ENCODE results near the gene KTN1.

DNA sequence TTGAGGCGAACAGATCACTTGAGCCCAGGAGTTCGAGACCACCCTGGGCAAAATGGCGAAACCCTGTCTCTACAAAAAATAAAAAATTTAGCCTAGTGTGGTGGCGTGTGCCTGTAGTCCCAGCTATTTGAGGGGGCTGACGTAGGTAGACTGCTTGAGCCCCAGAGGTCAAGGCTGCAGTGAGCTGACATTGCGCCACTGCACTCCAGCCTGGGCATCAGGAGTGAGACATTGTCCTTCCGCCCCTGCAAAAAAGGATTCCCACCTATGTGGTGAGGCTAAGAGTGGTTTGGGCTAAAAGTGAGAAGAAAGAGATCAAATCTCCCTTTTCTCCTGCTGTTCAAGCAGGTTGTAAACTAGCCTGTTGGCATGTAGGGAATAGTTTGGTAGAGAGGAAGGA lies 5.0 kb upstream of the KTN1 start:
- no peak for TF ChIP-seq NR3C1 (CRISPR knock-in tag; conservative IDR thresholded peaks at IDR 0.05; ENCODE audit: low read depth)
- TF ChIP-seq E2F5 (CRISPR knock-in tag; IDR thresholded peaks at IDR 0.05): no peak
- TF ChIP-seq NFYB (CRISPR knock-in tag; conservative IDR thresholded peaks at IDR 0.05; ENCODE audit: low read depth): no peak
- TF ChIP-seq ELF4 (CRISPR knock-in tag; IDR thresholded peaks at IDR 0.05; ENCODE audit: low read depth): no peak
- TF ChIP-seq, protein P1, sequence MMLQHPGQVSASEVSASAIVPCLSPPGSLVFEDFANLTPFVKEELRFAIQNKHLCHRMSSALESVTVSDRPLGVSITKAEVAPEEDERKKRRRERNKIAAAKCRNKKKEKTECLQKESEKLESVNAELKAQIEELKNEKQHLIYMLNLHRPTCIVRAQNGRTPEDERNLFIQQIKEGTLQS (CRISPR knock-in tag; conservative IDR thresholded peaks at IDR 0.05): no peak
- TF ChIP-seq, protein P2, sequence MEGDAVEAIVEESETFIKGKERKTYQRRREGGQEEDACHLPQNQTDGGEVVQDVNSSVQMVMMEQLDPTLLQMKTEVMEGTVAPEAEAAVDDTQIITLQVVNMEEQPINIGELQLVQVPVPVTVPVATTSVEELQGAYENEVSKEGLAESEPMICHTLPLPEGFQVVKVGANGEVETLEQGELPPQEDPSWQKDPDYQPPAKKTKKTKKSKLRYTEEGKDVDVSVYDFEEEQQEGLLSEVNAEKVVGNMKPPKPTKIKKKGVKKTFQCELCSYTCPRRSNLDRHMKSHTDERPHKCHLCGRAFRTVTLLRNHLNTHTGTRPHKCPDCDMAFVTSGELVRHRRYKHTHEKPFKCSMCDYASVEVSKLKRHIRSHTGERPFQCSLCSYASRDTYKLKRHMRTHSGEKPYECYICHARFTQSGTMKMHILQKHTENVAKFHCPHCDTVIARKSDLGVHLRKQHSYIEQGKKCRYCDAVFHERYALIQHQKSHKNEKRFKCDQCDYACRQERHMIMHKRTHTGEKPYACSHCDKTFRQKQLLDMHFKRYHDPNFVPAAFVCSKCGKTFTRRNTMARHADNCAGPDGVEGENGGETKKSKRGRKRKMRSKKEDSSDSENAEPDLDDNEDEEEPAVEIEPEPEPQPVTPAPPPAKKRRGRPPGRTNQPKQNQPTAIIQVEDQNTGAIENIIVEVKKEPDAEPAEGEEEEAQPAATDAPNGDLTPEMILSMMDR (IDR thresholded peaks at IDR 0.05): no peak
- TF ChIP-seq NFE2L1 (CRISPR knock-in tag; IDR thresholded peaks at IDR 0.05): no peak
- no peak for TF ChIP-seq AFF4 (CRISPR knock-in tag; IDR thresholded peaks at IDR 0.05; ENCODE audit: borderline replicate concordance)
- TF ChIP-seq HMGA2 (CRISPR knock-in tag; IDR thresholded peaks at IDR 0.05): no peak
- no peak for TF ChIP-seq ATF2 (CRISPR knock-in tag; IDR thresholded peaks at IDR 0.05; ENCODE audit: borderline replicate concordance, low read depth)
- TF ChIP-seq CREB1 (CRISPR knock-in tag; IDR thresholded peaks at IDR 0.05): no peak
- TF ChIP-seq ZNF263 (CRISPR knock-in tag; IDR thresholded peaks at IDR 0.05; ENCODE audit: low read depth): no peak
